Erythroblast (primary cell): Measurements from ENCODE around the gene CRYL1.

Experiments used
- GATA1 ChIP-seq: IDR thresholded peaks from 2 replicates; pipeline ENCODE4 v1.6.1; 2011; ENCODE audit warnings: low read depth, mild to moderate bottlenecking, control low read depth, low read length, moderate library complexity
- POLR2A ChIP-seq: IDR thresholded peaks from 2 replicates; pipeline ENCODE4 v1.6.1; 2011; ENCODE audit warnings: mild to moderate bottlenecking, low read length

GRCh38 chr13:20387006-20387405, 138.7 kb downstream of the CRYL1 start:
- TF ChIP-seq POLR2A (no peak), GATA1 (no peak)
